ENCODE results near the gene AMFR. TPM values are rescaled to one million over a fixed set of nuclear protein-coding genes. Genes with fewer than 3 reads are reported as not detected.

Gene AMFR
- total and polyA plus RNA-seq, 8 donors, result 16.8 to 254 (median 68.2) TPM

GRCh38 chr16:56320811-56321558 is 104.4 kb downstream of the AMFR start:
- H3K36me3 ChIP-seq, result no peaks in the 10 kb centered on the region
- intact Hi-C loops (cut with DNase I; ENCODE audit: low total_unique reads), result no loop called here
- no peak overlapping the region for H3K27ac ChIP-seq
- WGBS, 5 donors, result 57 to 82% (median 68%) methylated on average over 7 of the region's 7 CpGs
- no peak for TF ChIP-seq POLR2AphosphoS5 (IDR thresholded peaks at IDR 0.05)
- TF ChIP-seq POLR2A (IDR thresholded peaks at IDR 0.05), result no peak
- TF ChIP-seq CTCF (IDR thresholded peaks at IDR 0.05), result no peak
- no peak for TF ChIP-seq EP300 (IDR thresholded peaks at IDR 0.05)
- peaks cover 0 to 6% (median 0%) of the 10 kb centered on the region in 3 donors for H3K27me3 ChIP-seq
- no peak for DNase-seq
- peaks cover 4 to 18% (median 11%) of the 10 kb centered on the region in 4 donors for H3K4me1 ChIP-seq
- H3K4me3 ChIP-seq, result no peak overlapping the region
- H3K9me3 ChIP-seq, result no peaks in the 10 kb centered on the region

- Histone ChIP-seq H3K9me3 (no peaks in the 10 kb centered on the region), H3K4me3 (no peak overlapping the region), H3K36me3 (no peaks in the 10 kb centered on the region), H3K27me3 (peaks cover 0 to 6% (median 0%) of the 10 kb centered on the region in 3 donors), H3K4me1 (peaks cover 4 to 18% (median 11%) of the 10 kb centered on the region in 4 donors), H3K27ac (no peak overlapping the region)
- WGBS, 5 donors, result 72 to 80% (median 75%) methylated on average over 8 of the region's 8 CpGs
- TF ChIP-seq POLR2A (IDR thresholded peaks at IDR 0.05), result no peak
- no peak for TF ChIP-seq POLR2AphosphoS5 (IDR thresholded peaks at IDR 0.05)
- no peak for TF ChIP-seq CTCF (IDR thresholded peaks at IDR 0.05)
- no peak for TF ChIP-seq EP300 (IDR thresholded peaks at IDR 0.05)
- intact Hi-C loops (cut with DNase I; ENCODE audit: low total_unique reads), result no loop called here
- DNase-seq, result no peak
These were observed 105.3 kb downstream of the AMFR start for GRCh38 chr16:56320056-56320455.

GRCh38 chr16:56319376-56319775 is 106.0 kb downstream of the AMFR start:
- no peaks in the 10 kb centered on the region for H3K9me3 ChIP-seq
- TF ChIP-seq EP300 (IDR thresholded peaks at IDR 0.05), result no peak
- no peak for TF ChIP-seq POLR2A (IDR thresholded peaks at IDR 0.05)
- no peak for TF ChIP-seq CTCF (IDR thresholded peaks at IDR 0.05)
- TF ChIP-seq POLR2AphosphoS5 (IDR thresholded peaks at IDR 0.05), result no peak
- H3K4me3 ChIP-seq, result no peak overlapping the region
- no peaks in the 10 kb centered on the region for H3K36me3 ChIP-seq
- intact Hi-C loops (cut with DNase I; ENCODE audit: low total_unique reads), result loop anchor here (5.0 to 10.0 kb wide), 2 partner anchors 275 to 377 kb away; no protein-coding TSS in a partner anchor
- peaks cover 0 to 6% (median 0%) of the 10 kb centered on the region in 3 donors for H3K27me3 ChIP-seq
- 85 to 99% (median 90%) methylated on average over 5 to 6 of the region's 6 CpGs for WGBS, 5 donors
- H3K27ac ChIP-seq, result no peak overlapping the region
- peaks cover 4 to 18% (median 11%) of the 10 kb centered on the region in 4 donors for H3K4me1 ChIP-seq
- no peak for DNase-seq

- intact Hi-C loops (cut with DNase I; ENCODE audit: low total_unique reads), result loop anchor here (5.0 to 10.0 kb wide), 2 partner anchors 274 to 376 kb away; no protein-coding TSS in a partner anchor
- no peaks in the 10 kb centered on the region for H3K9me3 ChIP-seq
- H3K27ac ChIP-seq, result no peak overlapping the region
- H3K4me3 ChIP-seq, result no peak overlapping the region
- H3K27me3 ChIP-seq, result peaks cover 0 to 6% (median 0%) of the 10 kb centered on the region in 3 donors
- TF ChIP-seq CTCF (IDR thresholded peaks at IDR 0.05), result no peak
- TF ChIP-seq POLR2A (IDR thresholded peaks at IDR 0.05), result no peak
- no peak for TF ChIP-seq EP300 (IDR thresholded peaks at IDR 0.05)
- TF ChIP-seq POLR2AphosphoS5 (IDR thresholded peaks at IDR 0.05), result no peak
- H3K4me1 ChIP-seq, result peaks cover 4 to 18% (median 11%) of the 10 kb centered on the region in 4 donors
- WGBS, 5 donors, result 25 to 43% (median 33%) methylated on average over 1 of the region's 1 CpG
- no peaks in the 10 kb centered on the region for H3K36me3 ChIP-seq
- DNase-seq, result no peak
These were observed 106.6 kb downstream of the AMFR start for GRCh38 chr16:56318827-56319140.

All from stomach (tissue), 9 donors.